Heart right ventricle (tissue), 16 donors: ENCODE measurements around the gene MSH5. TPM values are rescaled to one million over a fixed set of nuclear protein-coding genes. Genes with fewer than 3 reads are reported as not detected.

Source experiments
- ATAC-seq, 8 donors: fragments of 200-7000 bp; cut with Tn5 transposase; one replicate each; pipeline ENCODE4 v1.9.1; 2020; ENCODE audit warnings: mild to moderate bottlenecking in 8 of 8, moderate library complexity in 8 of 8, moderate number of reproducible peaks in 1 of 8
- DNase-seq, 2 donors: peaks; one replicate each; pipeline ENCODE4 v3.0.0-alpha.2; 2020
- H3K27ac ChIP-seq, 10 donors: fragments of 200-600 bp; sonication (generic) in 2 of 10; one replicate each; pipeline versions ENCODE4 v1.5.0 to v1.8.0; 2020 to 2022; ENCODE audit warnings: mild to moderate bottlenecking in 3 of 10
- H3K27me3 ChIP-seq, 7 donors: fragments of 200-600 bp; one replicate each; pipeline ENCODE4 v1.8.0; 2021 to 2022; ENCODE audit warnings: mild to moderate bottlenecking in 2 of 7
- H3K36me3 ChIP-seq, 9 donors: fragments of 200-600 bp; sonication (generic) in 1 of 9; one replicate each; pipeline versions ENCODE4 v1.5.0 to v1.8.0; 2020 to 2022; ENCODE audit warnings: mild to moderate bottlenecking in 2 of 9
- H3K4me1 ChIP-seq, 9 donors: fragments of 200-600 bp; sonication (generic) in 1 of 9; one replicate each; pipeline versions ENCODE4 v1.5.0 to v1.8.0; 2020 to 2022; ENCODE audit warnings: mild to moderate bottlenecking in 4 of 9
- H3K4me3 ChIP-seq, 10 donors: fragments of 200-600 bp; sonication (generic) in 2 of 10; one replicate each; pipeline versions ENCODE4 v1.5.0 to v1.8.0; 2020 to 2022; ENCODE audit warnings: mild to moderate bottlenecking in 7 of 10, moderate library complexity in 2 of 10
- H3K9me3 ChIP-seq, 11 donors: fragments of 200-600 bp in 10 of 11; sonication (generic) in 2 of 11; one replicate each; pipeline versions ENCODE4 v1.5.0 to v1.8.0; 2013 to 2022; ENCODE audit warnings: mild to moderate bottlenecking in 2 of 11, control low read depth in 1 of 11, moderate library complexity in 1 of 11
- WGBS, 2 donors: extraction: QIAGEN DNeasy Blood & Tissue Kit; methylation state at CpG; one replicate each; pipeline ENCODE4 v1.1.7; 2013; ENCODE audit warnings: inconsistent platforms in 1 of 2; 5-methylcytosine and 5-hydroxymethylcytosine counted together
- intact Hi-C, 10 donors: fragments of 100-400 bp; cut with DNase I; formaldehyde crosslinking; loops; one replicate each; pipeline versions ENCODE4 v1.11.1 to v1.14.2; 2022
- polyA plus RNA-seq, 2 donors: library from polyadenylated mRNA; stranded (reverse); fragments of 200-250 nt; gene quantifications; one replicate each; pipeline ENCODE4 v1.2.3, GENCODE V29; 2013
- total RNA-seq, 10 donors: library from RNA; stranded (reverse); fragmentation: NEBNext Ultra II Directional in 3 of 10; extraction: Animal tissue kit (Norgen Biotek cat#: 25700) in 3 of 10; gene quantifications; one replicate each; pipeline versions ENCODE4 v1.2.1 to v1.2.4, GENCODE V29; 2021 to 2023
- TF ChIP-seq, protein P1 (sequence below), 9 donors: fragments of 200-600 bp; sonication (generic) in 2 of 9; IDR thresholded peaks; one replicate each; pipeline versions ENCODE4 v1.5.0 to v1.8.0; 2021 to 2022; ENCODE audit warnings: antibody characterized with exemption in 9 of 9, mild to moderate bottlenecking in 5 of 9, moderate library complexity in 1 of 9
- donor health status: Arrhythmogenic right ventricular cardiomyopathy.
- donor health status: ischemic (EF 13 %, LVEDD 7.1; RV severe dilation, severe dysfunction).
- donor health status: healthy with polysubstance abuse.
- donor health status: DM: no; HTN: yes; CAD: no.
- donor health status: DM: no; HTN: no; CAD: no.
- donor health status: ischemic (EF 25% LVEDD 6.9; RV normal size, moderate dysfunction).
- donor health status: ischemic (EF 25% LVEDD 5.7; RV mildly dilated, moderate dysfunction).
- donor health status: healthy.
- donor health status: DM: yes; HTN: yes; CAD: no.
- donor health status: Ischemic cardiomyopathy.
- donor health status: ischemic (EF 35%, LVEDD 5.7; RV mildly dilated, moderate dysfunction).
- donor health status: nonischemic (EF 11% LVEDD 7.7; RV severe dilation, severe dysfunction).
- donor health status: DM: yes; HTN: yes; CAD: no.
- donor health status: PGD.
- donor health status: ischemic (EF 29% LVEDD 5.4; RV normal size, mild dysfunction).
- donor health status: nonischemic (EF 23%, LVEDD 6.1; RV moderate dilation, normal function).

The MSH5 gene
- total and polyA plus RNA-seq, 12 donors, result 0.89 to 6.1 (median 2.6) TPM

DNA sequence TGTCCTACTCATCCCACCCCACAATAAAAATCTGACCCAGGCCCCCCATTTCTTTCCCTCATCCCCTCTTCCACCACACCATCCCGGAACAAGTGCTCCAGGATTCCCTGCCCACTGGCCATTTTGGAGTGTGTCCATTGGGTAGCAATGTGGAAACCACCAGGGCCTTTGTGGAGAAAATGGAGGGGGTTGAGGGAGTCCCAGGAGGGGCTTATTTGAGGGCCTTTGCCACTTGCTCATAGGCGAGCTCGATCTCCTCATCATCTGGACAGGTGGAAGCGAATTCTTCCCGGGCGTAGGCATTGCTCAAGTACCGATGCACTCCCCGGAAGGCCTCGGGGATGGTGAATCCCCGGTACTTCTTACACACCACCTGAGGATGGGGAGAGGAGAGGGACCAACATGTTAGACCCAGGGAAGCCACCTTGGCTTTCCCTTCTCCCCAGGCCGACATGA is 9.1 kb upstream of the MSH5 start:
- Histone ChIP-seq H3K27me3 (no peaks in the 10 kb centered on the region), H3K9me3 (no peaks in the 10 kb centered on the region), H3K36me3 (peaks cover 0 to 75% (median 46%) of the 10 kb centered on the region in 9 donors), H3K4me1 (peaks cover 12 to 83% (median 59%) of the 10 kb centered on the region in 9 donors), H3K4me3 (peak overlapping the region in 8 of 10 donors; percentile 66 to 95 (median 78)), H3K27ac (peak overlapping the region; percentile 93 to 97 (median 94))
- intact Hi-C loops, result loop anchor here in 2 of 10 donors (10.0 kb wide), 2 partner anchors 64 to 104 kb away; partner anchors contain the start of gene VARS1 (in 1 of the 2)
- ATAC-seq (no peak), DNase-seq (no peak)
- TF ChIP-seq, protein P1, sequence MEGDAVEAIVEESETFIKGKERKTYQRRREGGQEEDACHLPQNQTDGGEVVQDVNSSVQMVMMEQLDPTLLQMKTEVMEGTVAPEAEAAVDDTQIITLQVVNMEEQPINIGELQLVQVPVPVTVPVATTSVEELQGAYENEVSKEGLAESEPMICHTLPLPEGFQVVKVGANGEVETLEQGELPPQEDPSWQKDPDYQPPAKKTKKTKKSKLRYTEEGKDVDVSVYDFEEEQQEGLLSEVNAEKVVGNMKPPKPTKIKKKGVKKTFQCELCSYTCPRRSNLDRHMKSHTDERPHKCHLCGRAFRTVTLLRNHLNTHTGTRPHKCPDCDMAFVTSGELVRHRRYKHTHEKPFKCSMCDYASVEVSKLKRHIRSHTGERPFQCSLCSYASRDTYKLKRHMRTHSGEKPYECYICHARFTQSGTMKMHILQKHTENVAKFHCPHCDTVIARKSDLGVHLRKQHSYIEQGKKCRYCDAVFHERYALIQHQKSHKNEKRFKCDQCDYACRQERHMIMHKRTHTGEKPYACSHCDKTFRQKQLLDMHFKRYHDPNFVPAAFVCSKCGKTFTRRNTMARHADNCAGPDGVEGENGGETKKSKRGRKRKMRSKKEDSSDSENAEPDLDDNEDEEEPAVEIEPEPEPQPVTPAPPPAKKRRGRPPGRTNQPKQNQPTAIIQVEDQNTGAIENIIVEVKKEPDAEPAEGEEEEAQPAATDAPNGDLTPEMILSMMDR (IDR thresholded peaks at IDR 0.05), result no peak
- WGBS, 2 donors, result 89 to 95% methylated on average over 11 of the region's 11 CpGs

DNA sequence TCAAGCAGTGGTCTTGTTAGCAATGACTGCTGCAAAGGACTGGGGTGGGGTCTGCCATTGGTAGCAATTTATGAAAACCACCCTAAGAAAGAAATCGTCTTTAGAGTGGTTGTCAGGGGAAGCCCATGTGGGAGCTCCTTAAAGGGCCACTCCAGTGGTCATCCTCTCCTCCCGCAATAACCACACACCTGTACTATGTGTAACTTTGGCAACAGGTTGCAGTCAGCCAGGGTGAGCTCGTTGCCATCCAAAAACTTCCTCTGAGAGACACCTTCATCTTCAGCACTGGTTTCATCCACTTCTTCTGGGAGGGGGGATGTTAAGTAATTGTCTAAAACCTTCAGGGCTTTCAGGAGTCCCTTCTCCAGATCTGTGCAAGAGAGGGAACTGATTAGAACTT is 7.8 kb upstream of the MSH5 start:
- 54% methylated on average over 3 of the region's 3 CpGs for WGBS, 2 donors
- peak overlapping the region in 6 of 10 donors; percentile 15 to 97 (median 28) for H3K27ac ChIP-seq
- no peak for DNase-seq
- ATAC-seq, result no peak
- TF ChIP-seq, protein P1 (IDR thresholded peaks at IDR 0.05), result no peak
- H3K4me1 ChIP-seq, result peaks cover 16 to 75% (median 66%) of the 10 kb centered on the region in 9 donors
- intact Hi-C loops, result loop anchor here in 2 of 10 donors (10.0 kb wide), 2 partner anchors 63 to 103 kb away; partner anchors contain the start of gene VARS1 (in 1 of the 2)
- H3K36me3 ChIP-seq, result peaks cover 0 to 61% (median 35%) of the 10 kb centered on the region in 9 donors
- no peaks in the 10 kb centered on the region for H3K27me3 ChIP-seq
- H3K9me3 ChIP-seq, result no peaks in the 10 kb centered on the region
- no peak overlapping the region for H3K4me3 ChIP-seq

DNA sequence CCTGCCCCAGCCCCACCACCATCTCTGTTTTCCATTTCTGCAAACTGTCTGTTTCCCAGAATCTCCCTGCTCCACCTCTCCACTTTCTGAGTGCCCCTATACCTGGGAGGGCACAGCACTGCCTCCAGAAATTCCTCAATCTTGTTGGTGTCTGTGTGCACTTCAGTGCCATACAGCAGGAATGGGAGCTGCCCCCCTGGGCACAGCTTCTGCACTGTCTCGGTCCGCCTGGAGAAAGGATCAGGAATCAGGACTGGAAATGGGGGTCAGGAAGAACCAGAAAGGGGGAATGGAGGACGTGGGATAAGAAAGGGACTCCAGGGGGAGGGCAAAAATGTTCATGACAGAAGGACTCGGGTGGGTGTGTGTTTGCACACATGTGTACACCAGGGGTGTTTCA is 6.1 kb upstream of the MSH5 start:
- intact Hi-C loops, result loop anchor here in 2 of 10 donors (10.0 kb wide), 2 partner anchors 61 to 101 kb away; partner anchors contain the start of gene VARS1 (in 1 of the 2)
- peak overlapping the region in 4 of 10 donors; percentile 67 to 94 (median 83) for H3K4me3 ChIP-seq
- no peaks in the 10 kb centered on the region for H3K27me3 ChIP-seq
- no peak for ATAC-seq
- no peak for DNase-seq
- H3K9me3 ChIP-seq, result no peaks in the 10 kb centered on the region
- H3K36me3 ChIP-seq, result peaks cover 0 to 46% (median 29%) of the 10 kb centered on the region in 9 donors
- WGBS, 2 donors, result 79% methylated on average over 4 of the region's 4 CpGs
- peaks cover 9 to 75% (median 68%) of the 10 kb centered on the region in 9 donors for H3K4me1 ChIP-seq
- TF ChIP-seq, protein P1 (IDR thresholded peaks at IDR 0.05), result no peak
- peak overlapping the region in 7 of 10 donors; percentile 87 to 98 (median 96) for H3K27ac ChIP-seq

DNA sequence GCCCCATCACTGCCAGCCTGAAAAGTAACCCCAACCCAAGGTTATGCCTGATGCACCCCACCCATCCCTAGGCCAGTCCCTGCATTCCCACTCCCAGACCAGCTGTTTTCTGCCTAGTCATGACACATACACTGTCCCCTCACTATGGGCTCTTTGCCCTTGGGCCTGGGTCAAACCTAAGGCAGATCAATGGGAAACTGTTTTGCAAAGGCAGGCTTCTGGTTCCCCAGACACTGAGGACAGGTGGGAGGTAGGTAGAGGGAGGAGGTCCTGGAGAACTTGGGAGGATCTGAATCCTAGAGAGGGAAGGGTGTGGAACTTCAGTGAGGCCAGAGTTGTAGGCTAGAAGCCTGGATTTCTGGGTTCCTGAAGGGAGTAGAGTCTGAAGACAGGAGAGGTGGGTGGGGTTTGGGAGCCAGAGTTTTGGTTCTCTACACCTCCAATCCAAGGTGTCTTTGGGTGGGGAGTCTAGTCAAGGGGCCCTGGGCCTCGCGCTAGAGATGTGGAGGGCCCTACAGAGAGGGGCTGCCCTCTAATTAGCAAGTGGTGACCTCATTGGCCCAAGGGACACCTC is 5.5 kb upstream of the MSH5 start:
- peaks cover 0 to 46% (median 29%) of the 10 kb centered on the region in 9 donors for H3K36me3 ChIP-seq
- no peaks in the 10 kb centered on the region for H3K9me3 ChIP-seq
- 8 to 30% methylated on average over 2 of the region's 2 CpGs for WGBS, 2 donors
- TF ChIP-seq, protein P1 (IDR thresholded peaks at IDR 0.05), result no peak
- no peak for ATAC-seq
- peaks cover 7 to 77% (median 67%) of the 10 kb centered on the region in 9 donors for H3K4me1 ChIP-seq
- intact Hi-C loops, result loop anchor here in 2 of 10 donors (10.0 kb wide), 2 partner anchors 60 to 100 kb away; partner anchors contain the start of gene VARS1 (in 1 of the 2)
- H3K27ac ChIP-seq, result peak overlapping the region; percentile 48 to 98 (median 94)
- H3K27me3 ChIP-seq, result no peaks in the 10 kb centered on the region
- peak overlapping the region; percentile 47 to 94 (median 67) for H3K4me3 ChIP-seq
- no peak for DNase-seq
